ENCODE measurements around the gene PMPCB. TPM values are rescaled to one million over a fixed set of nuclear protein-coding genes. Genes with fewer than 3 reads are reported as not detected.

PMPCB gene
- total RNA-seq, 1 donor from 2014 or later, result 164 TPM

GRCh38 chr7:103336761-103337160 is 39.5 kb downstream of the PMPCB start:
- Mint-ChIP-seq H3K9me3 (no peaks in the 10 kb centered on the region), H3K36me3 (peaks cover 27% of the 10 kb centered on the region), H3K27ac (no peak overlapping the region), H3K4me3 (no peak overlapping the region), H3K27me3 (ENCODE audit: insufficient read depth, low read depth) (peaks cover 2% of the 10 kb centered on the region), H3K4me1 (no peaks in the 10 kb centered on the region)
- no peak overlapping the region for H3K4me2 ChIP-seq
- no peaks in the 10 kb centered on the region for H3K27me3 ChIP-seq
- DNase-seq (ENCODE audit: low spot score), result no peak
- no peak overlapping the region for H3K27ac ChIP-seq
- no peaks in the 10 kb centered on the region for H3F3A ChIP-seq (ENCODE audit: low read depth)
- no peak overlapping the region for H3K4me3 ChIP-seq
- no peak overlapping the region for H3K9ac ChIP-seq
- H3K79me2 ChIP-seq (ENCODE audit: low read depth), result peaks cover 27% of the 10 kb centered on the region
- H3K9me3 ChIP-seq (ENCODE audit: low read depth), result no peaks in the 10 kb centered on the region
- H3K36me3 ChIP-seq, result peaks cover 19% of the 10 kb centered on the region
- H4K20me1 ChIP-seq (ENCODE audit: low read depth), result no peaks in the 10 kb centered on the region
- no peaks in the 10 kb centered on the region for H3K4me1 ChIP-seq
- TF ChIP-seq CTCF (IDR thresholded peaks at IDR 0.05), result no peak
- no peak for TF ChIP-seq EZH2 (IDR thresholded peaks at IDR 0.05)
- no peak overlapping the region for H2AFZ ChIP-seq (replicated peaks)

- Histone ChIP-seq H3K27me3 (no peaks in the 10 kb centered on the region), H3K9me3 (ENCODE audit: low read depth) (no peaks in the 10 kb centered on the region), H3K4me2 (no peak overlapping the region), H3K27ac (no peak overlapping the region), H3K79me2 (ENCODE audit: low read depth) (peaks cover 48% of the 10 kb centered on the region), H3K4me1 (peaks cover 8% of the 10 kb centered on the region), H4K20me1 (ENCODE audit: low read depth) (no peaks in the 10 kb centered on the region), H3F3A (ENCODE audit: low read depth) (no peaks in the 10 kb centered on the region), H3K4me3 (no peak overlapping the region), H2AFZ (replicated peaks) (no peak overlapping the region), H3K9ac (no peak overlapping the region), H3K36me3 (peaks cover 24% of the 10 kb centered on the region)
- TF ChIP-seq EZH2phosphoT487 (IDR thresholded peaks at IDR 0.05), result no peak
- no peak for TF ChIP-seq EZH2 (IDR thresholded peaks at IDR 0.05)
- TF ChIP-seq CTCF (IDR thresholded peaks at IDR 0.05), result no peak
- no peak overlapping the region for H3K27ac Mint-ChIP-seq
- peaks cover 2% of the 10 kb centered on the region for H3K27me3 Mint-ChIP-seq (ENCODE audit: insufficient read depth, low read depth)
- no peak overlapping the region for H3K4me3 Mint-ChIP-seq
- H3K9me3 Mint-ChIP-seq, result no peaks in the 10 kb centered on the region
- no peak for DNase-seq (ENCODE audit: low spot score)
- peaks cover 30% of the 10 kb centered on the region for H3K36me3 Mint-ChIP-seq
- peaks cover 2% of the 10 kb centered on the region for H3K4me1 Mint-ChIP-seq
Measured at GRCh38 chr7:103338864-103339263, 41.6 kb downstream of the PMPCB start.

GRCh38 chr7:103341466-103341865 is 44.2 kb downstream of the PMPCB start:
- no peak overlapping the region for H3K27ac ChIP-seq
- no peak overlapping the region for H3K9ac ChIP-seq
- no peaks in the 10 kb centered on the region for H3F3A ChIP-seq (ENCODE audit: low read depth)
- Mint-ChIP-seq H3K4me1 (peaks cover 7% of the 10 kb centered on the region), H3K9me3 (no peaks in the 10 kb centered on the region), H3K36me3 (peaks cover 29% of the 10 kb centered on the region), H3K27ac (no peak overlapping the region), H3K4me3 (no peak overlapping the region), H3K27me3 (ENCODE audit: insufficient read depth, low read depth) (no peaks in the 10 kb centered on the region)
- no peaks in the 10 kb centered on the region for H3K9me3 ChIP-seq (ENCODE audit: low read depth)
- no peaks in the 10 kb centered on the region for H3K27me3 ChIP-seq
- H3K4me3 ChIP-seq, result no peak overlapping the region
- TF ChIP-seq EZH2 (IDR thresholded peaks at IDR 0.05), result no peak
- no peak for TF ChIP-seq CTCF (IDR thresholded peaks at IDR 0.05)
- no peak for TF ChIP-seq EZH2phosphoT487 (IDR thresholded peaks at IDR 0.05)
- H2AFZ ChIP-seq (replicated peaks), result no peak overlapping the region
- H3K4me2 ChIP-seq, result no peak overlapping the region
- H3K4me1 ChIP-seq, result peaks cover 9% of the 10 kb centered on the region
- peaks cover 55% of the 10 kb centered on the region for H3K79me2 ChIP-seq (ENCODE audit: low read depth)
- no peak for DNase-seq (ENCODE audit: low spot score)
- H4K20me1 ChIP-seq (ENCODE audit: low read depth), result no peaks in the 10 kb centered on the region
- peaks cover 18% of the 10 kb centered on the region for H3K36me3 ChIP-seq

All from neural progenitor cell (in vitro differentiated cells).